Neural cell (in vitro differentiated cells): ENCODE measurements around the gene GBP2. TPM values are rescaled to one million over a fixed set of nuclear protein-coding genes. Genes with fewer than 3 reads are reported as not detected.

Experiments
- H2AFZ ChIP-seq: fragments of 200-600, 300-800 bp; sonication (generic), shearing (Covaris generic); 2 replicates; pipeline ENCODE4 v1.6.0; 2014; ENCODE audit warnings: low read depth, mild to moderate bottlenecking, antibody characterized with exemption, low read length, moderate library complexity
- H3F3A ChIP-seq: fragments of 200-600 bp; shearing (Covaris generic); 2 replicates; pipeline ENCODE4 v1.6.1; 2016; ENCODE audit warnings: mild to moderate bottlenecking, moderate library complexity, mixed read lengths, antibody characterized with exemption, low read length; ENCODE audit not compliant: insufficient read depth, poor library complexity, severe bottlenecking
- H3K27ac ChIP-seq: fragments of 200-600, 300-800 bp; sonication (generic), shearing (Covaris generic); 2 replicates; pipeline ENCODE4 v1.5.1; 2014; ENCODE audit warnings: mild to moderate bottlenecking, low read length, moderate library complexity
- H3K27me3 ChIP-seq: fragments of 300-800, 200-600 bp; sonication (generic), shearing (Covaris generic); 2 replicates; pipeline ENCODE4 v1.6.0; 2014; ENCODE audit warnings: mild to moderate bottlenecking, low read depth, low read length, moderate library complexity; ENCODE audit not compliant: insufficient read depth
- H3K36me3 ChIP-seq: fragments of 300-800, 200-600 bp; sonication (generic), shearing (Covaris generic); 2 replicates; pipeline ENCODE4 v1.5.1; 2014; ENCODE audit warnings: mild to moderate bottlenecking, antibody characterized with exemption, low read length, moderate library complexity; ENCODE audit not compliant: insufficient read depth
- H3K4me2 ChIP-seq: fragments of 300-800, 200-600 bp; sonication (generic), shearing (Covaris generic); 2 replicates; pipeline ENCODE4 v1.6.0; 2014; ENCODE audit warnings: mild to moderate bottlenecking, low read length
- H3K4me3 ChIP-seq: fragments of 300-800, 200-600 bp; sonication (generic), shearing (Covaris generic); 2 replicates; pipeline ENCODE4 v1.5.1; 2014; ENCODE audit warnings: mild to moderate bottlenecking, low read length, moderate library complexity
- H3K79me2 ChIP-seq: fragments of 200-600 bp; shearing (Covaris generic); replicated peaks from 2 replicates; pipeline ENCODE4 v1.6.0; 2014; ENCODE audit warnings: mild to moderate bottlenecking, low read length, moderate library complexity; ENCODE audit not compliant: insufficient read depth
- H3K9ac ChIP-seq: fragments of 300-800, 200-600 bp; sonication (generic), shearing (Covaris generic); 2 replicates; pipeline ENCODE4 v1.6.1; 2016; ENCODE audit warnings: mild to moderate bottlenecking, low read length, mixed read lengths
- H3K9me2 ChIP-seq: fragments of 200-600 bp; shearing (Covaris generic); 2 replicates; pipeline ENCODE4 v1.6.1; 2016; ENCODE audit warnings: mild to moderate bottlenecking, low read length, mixed read lengths; ENCODE audit not compliant: insufficient read depth
- H3K9me3 ChIP-seq: fragments of 200-600, 300-800 bp; sonication (generic), shearing (Covaris generic); 2 replicates; pipeline ENCODE4 v1.6.1; 2016; ENCODE audit warnings: mild to moderate bottlenecking, mixed run types, low read length, moderate library complexity, mixed read lengths
- H4K20me1 ChIP-seq: fragments of 200-600 bp; shearing (Covaris generic); 2 replicates; pipeline ENCODE4 v1.6.1; 2016; ENCODE audit warnings: mild to moderate bottlenecking, mixed run types; ENCODE audit not compliant: insufficient read depth
- EP300 ChIP-seq: fragments of 450-650 bp; conservative IDR thresholded peaks from 2 replicates; pipeline ENCODE4 v1.6.1; 2014; ENCODE audit warnings: antibody characterized with exemption, mild to moderate bottlenecking, moderate library complexity; ENCODE audit not compliant: poor library complexity, severe bottlenecking
- EZH2 ChIP-seq: fragments of 200-600, 300-800 bp; shearing (Covaris generic), sonication (generic); IDR thresholded peaks from 2 replicates; pipeline ENCODE4 v1.6.1; 2014; ENCODE audit warnings: antibody characterized with exemption, low read length, borderline replicate concordance, mild to moderate bottlenecking; ENCODE audit not compliant: insufficient read depth, poor library complexity, severe bottlenecking
- MXI1 ChIP-seq: fragments of 450-650 bp; conservative IDR thresholded peaks from 2 replicates; pipeline ENCODE4 v1.6.1; 2014; ENCODE audit warnings: antibody characterized with exemption, mild to moderate bottlenecking; ENCODE audit not compliant: poor library complexity, severe bottlenecking
- POLR2AphosphoS5 ChIP-seq: IDR thresholded peaks from 2 replicates; pipeline ENCODE4 v1.6.1; 2012
- RAD21 ChIP-seq: fragments of 450-650 bp; conservative IDR thresholded peaks from 2 replicates; pipeline ENCODE4 v1.6.1; 2014; ENCODE audit warnings: antibody characterized with exemption, mild to moderate bottlenecking, moderate library complexity
- REST ChIP-seq: IDR thresholded peaks from 2 replicates; pipeline ENCODE4 v1.6.1; 2012; ENCODE audit warnings: borderline replicate concordance
- SMC3 ChIP-seq: fragments of 450-650 bp; conservative IDR thresholded peaks from 2 replicates; pipeline ENCODE4 v1.6.1; 2014; ENCODE audit warnings: antibody characterized with exemption, mild to moderate bottlenecking, moderate library complexity; ENCODE audit not compliant: poor library complexity
- TAF1 ChIP-seq: IDR thresholded peaks from 2 replicates; pipeline ENCODE4 v1.6.1; 2012; ENCODE audit warnings: low read depth
- polyA plus RNA-seq: library from polyadenylated mRNA; depleted of rRNA; stranded (reverse); fragments of >200 nt; gene quantifications from 2 replicates; pipeline ENCODE4 v1.2.3, GENCODE V29; 2014
- TF ChIP-seq, protein P1 (sequence below): fragments of 450-650 bp; IDR thresholded peaks from 2 replicates; pipeline ENCODE4 v1.5.1; 2014; ENCODE audit warnings: antibody characterized with exemption, mild to moderate bottlenecking, moderate library complexity; ENCODE audit not compliant: poor library complexity, severe bottlenecking

Gene GBP2
- polyA plus RNA-seq, 1 donor from 2014 or later, result not detected

DNA sequence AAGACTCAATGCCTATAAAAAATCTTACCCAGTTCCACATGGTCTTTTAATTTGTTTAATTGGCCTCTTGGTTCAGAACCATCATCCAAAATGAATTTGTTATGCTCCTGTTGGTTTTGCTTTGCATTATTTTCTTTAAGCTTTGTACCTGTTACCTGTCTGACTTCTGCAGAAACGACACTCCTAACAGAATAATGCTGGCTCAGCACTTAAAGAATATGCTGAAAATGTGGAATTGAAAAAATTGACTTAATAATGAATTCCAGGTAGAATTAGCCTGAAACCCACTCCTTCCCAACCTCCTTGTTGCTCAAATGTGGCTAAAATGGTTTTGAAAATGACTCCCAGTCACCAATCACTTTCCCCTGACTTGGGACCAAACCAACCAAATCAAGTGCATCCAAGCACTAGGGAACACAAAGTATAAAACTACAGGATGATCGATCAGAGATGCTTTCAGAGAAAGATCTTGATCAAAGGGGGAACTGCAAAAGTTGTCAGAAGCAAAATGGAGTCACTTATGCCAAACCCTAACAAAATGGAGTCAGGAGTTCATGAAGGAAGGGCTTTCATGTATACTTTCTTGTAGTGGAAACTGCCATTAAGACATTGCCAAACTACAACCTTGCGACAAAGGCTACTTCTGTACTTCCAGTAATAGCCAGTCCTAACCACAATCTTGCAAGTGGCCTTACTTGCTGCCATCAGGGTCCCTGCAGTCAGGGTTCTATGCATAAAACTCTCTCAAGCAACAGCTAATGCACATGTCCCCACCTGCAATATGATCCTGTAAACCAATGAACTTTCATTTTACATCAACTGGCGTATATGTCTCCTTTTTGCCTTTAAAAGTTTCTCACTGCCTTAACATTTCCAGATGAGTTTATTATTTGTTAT, 44.5 kb upstream of the GBP2 start:
- TF ChIP-seq, protein P1, sequence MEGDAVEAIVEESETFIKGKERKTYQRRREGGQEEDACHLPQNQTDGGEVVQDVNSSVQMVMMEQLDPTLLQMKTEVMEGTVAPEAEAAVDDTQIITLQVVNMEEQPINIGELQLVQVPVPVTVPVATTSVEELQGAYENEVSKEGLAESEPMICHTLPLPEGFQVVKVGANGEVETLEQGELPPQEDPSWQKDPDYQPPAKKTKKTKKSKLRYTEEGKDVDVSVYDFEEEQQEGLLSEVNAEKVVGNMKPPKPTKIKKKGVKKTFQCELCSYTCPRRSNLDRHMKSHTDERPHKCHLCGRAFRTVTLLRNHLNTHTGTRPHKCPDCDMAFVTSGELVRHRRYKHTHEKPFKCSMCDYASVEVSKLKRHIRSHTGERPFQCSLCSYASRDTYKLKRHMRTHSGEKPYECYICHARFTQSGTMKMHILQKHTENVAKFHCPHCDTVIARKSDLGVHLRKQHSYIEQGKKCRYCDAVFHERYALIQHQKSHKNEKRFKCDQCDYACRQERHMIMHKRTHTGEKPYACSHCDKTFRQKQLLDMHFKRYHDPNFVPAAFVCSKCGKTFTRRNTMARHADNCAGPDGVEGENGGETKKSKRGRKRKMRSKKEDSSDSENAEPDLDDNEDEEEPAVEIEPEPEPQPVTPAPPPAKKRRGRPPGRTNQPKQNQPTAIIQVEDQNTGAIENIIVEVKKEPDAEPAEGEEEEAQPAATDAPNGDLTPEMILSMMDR, result no peak
- TF ChIP-seq EZH2, result no peak
- no peak for TF ChIP-seq POLR2AphosphoS5
- TF ChIP-seq REST, result no peak
- no peak for TF ChIP-seq SMC3
- TF ChIP-seq TAF1, result no peak
- TF ChIP-seq RAD21, result no peak
- no peak for TF ChIP-seq MXI1
- TF ChIP-seq EP300, result no peak
- H3K9ac ChIP-seq, result no peak overlapping the region
- H3K9me3 ChIP-seq, result no peaks in the 10 kb centered on the region

GRCh38 chr1:89169166-89169565, 43.3 kb upstream of the GBP2 start:
- H3K27ac ChIP-seq, result no peak overlapping the region
- H3K4me3 ChIP-seq, result no peak overlapping the region
- no peaks in the 10 kb centered on the region for H4K20me1 ChIP-seq
- H3K4me2 ChIP-seq, result no peak overlapping the region
- no peak for TF ChIP-seq POLR2AphosphoS5
- no peak for TF ChIP-seq EP300
- no peak for TF ChIP-seq EZH2
- no peak for TF ChIP-seq RAD21
- no peak for TF ChIP-seq SMC3
- no peak for TF ChIP-seq TAF1
- TF ChIP-seq, protein P1, result no peak
- TF ChIP-seq REST, result no peak
- no peak for TF ChIP-seq MXI1
- no peaks in the 10 kb centered on the region for H3K9me3 ChIP-seq
- H3K36me3 ChIP-seq, result no peaks in the 10 kb centered on the region
- H3F3A ChIP-seq, result no peaks in the 10 kb centered on the region
- no peak overlapping the region for H2AFZ ChIP-seq
- no peaks in the 10 kb centered on the region for H3K27me3 ChIP-seq
- no peak overlapping the region for H3K9ac ChIP-seq
- H3K79me2 ChIP-seq, result no peaks in the 10 kb centered on the region
- no peaks in the 10 kb centered on the region for H3K9me2 ChIP-seq

More for the DNA sequence above, 44.5 kb upstream of the GBP2 start:
- Histone ChIP-seq H3K79me2 (no peaks in the 10 kb centered on the region), H3K36me3 (no peaks in the 10 kb centered on the region), H3K9me2 (no peaks in the 10 kb centered on the region), H3F3A (no peaks in the 10 kb centered on the region), H3K4me2 (no peak overlapping the region), H2AFZ (no peak overlapping the region), H3K27me3 (no peaks in the 10 kb centered on the region), H4K20me1 (no peaks in the 10 kb centered on the region), H3K27ac (no peak overlapping the region), H3K4me3 (no peak overlapping the region)
